Neuronal stem cell (in vitro differentiated cells): ENCODE results near the gene AP2M1.

Source experiments
- DNase-seq: peaks from one replicate; pipeline ENCODE4 v3.0.0-alpha.2; 2013; ENCODE audit warnings: low spot score
- H2AFZ ChIP-seq: one replicate; pipeline ENCODE4 v1.6.1; 2013; ENCODE audit warnings: mild to moderate bottlenecking, low read length, inconsistent platforms
- H2AK5ac ChIP-seq: 2 replicates; pipeline ENCODE4 v1.6.1; 2013; ENCODE audit warnings: low read depth, mild to moderate bottlenecking, inconsistent platforms, low read length, moderate library complexity, mixed read lengths
- H2BK120ac ChIP-seq: 2 replicates; pipeline ENCODE4 v1.6.1; 2013; ENCODE audit warnings: low read depth, mild to moderate bottlenecking, inconsistent platforms, low read length, moderate library complexity, mixed read lengths
- H2BK12ac ChIP-seq: one replicate; pipeline ENCODE4 v1.6.1; 2013; ENCODE audit warnings: low read length, inconsistent platforms
- H2BK15ac ChIP-seq: 2 replicates; pipeline ENCODE4 v1.6.1; 2013; ENCODE audit warnings: mild to moderate bottlenecking, low read length, inconsistent platforms, mixed read lengths
- H2BK5ac ChIP-seq: one replicate; pipeline ENCODE4 v1.6.1; 2013; ENCODE audit warnings: inconsistent platforms, mild to moderate bottlenecking, low read length, moderate library complexity
- H3K14ac ChIP-seq: one replicate; pipeline ENCODE4 v1.6.1; 2013; ENCODE audit warnings: low read length, inconsistent platforms
- H3K18ac ChIP-seq: 2 replicates; pipeline ENCODE4 v1.6.1; 2013; ENCODE audit warnings: low read length, inconsistent platforms
- H3K23ac ChIP-seq: 2 replicates; pipeline ENCODE4 v1.6.1; 2013; ENCODE audit warnings: low read depth, mild to moderate bottlenecking, mixed read lengths, low read length, inconsistent platforms; ENCODE audit not compliant: poor library complexity
- H3K27ac ChIP-seq: replicated peaks from 3 replicates; pipeline ENCODE4 v1.5.1; 2013; ENCODE audit warnings: low read length, inconsistent platforms
- H3K27me3 ChIP-seq, 3 experiments: 2 replicates each; pipeline ENCODE4 v1.6.1; 2013; ENCODE audit warnings: low read length in 3 of 3, mild to moderate bottlenecking in 2 of 3, inconsistent platforms in 1 of 3, low read depth in 1 of 3, mixed read lengths in 1 of 3, moderate library complexity in 1 of 3; ENCODE audit not compliant: control insufficient read depth in 3 of 3, insufficient read depth in 3 of 3
- H3K36me3 ChIP-seq, 2 donors: replicated peaks in 1 of 2; 2 replicates each; pipeline ENCODE4 v1.6.1; 2013; ENCODE audit warnings: low read length in 2 of 2; ENCODE audit not compliant: control insufficient read depth in 2 of 2, insufficient read depth in 2 of 2
- H3K4ac ChIP-seq: 2 replicates; pipeline ENCODE4 v1.6.1; 2013; ENCODE audit warnings: inconsistent platforms, mild to moderate bottlenecking, low read length, moderate library complexity
- H3K4me1 ChIP-seq, 2 donors: 1 replicate in 1 of 2; 2 replicates in 1 of 2; pipeline ENCODE4 v1.6.1; 2013; ENCODE audit warnings: low read length in 2 of 2, low read depth in 1 of 2; ENCODE audit not compliant: control insufficient read depth in 2 of 2, insufficient read depth in 1 of 2
- H3K4me2 ChIP-seq: one replicate; pipeline ENCODE4 v1.6.1; 2013; ENCODE audit warnings: mild to moderate bottlenecking, low read length, inconsistent platforms; ENCODE audit not compliant: insufficient read depth, poor library complexity, severe bottlenecking
- H3K4me3 ChIP-seq, 2 donors: 2 replicates each; pipeline ENCODE4 v1.5.1; 2013; ENCODE audit warnings: low read length in 2 of 2, mild to moderate bottlenecking in 2 of 2, inconsistent platforms in 1 of 2, moderate library complexity in 1 of 2
- H3K79me1 ChIP-seq: one replicate; pipeline ENCODE4 v1.6.1; 2013; ENCODE audit warnings: low read depth, mild to moderate bottlenecking, inconsistent platforms, low read length, moderate library complexity
- H3K9ac ChIP-seq: one replicate; pipeline ENCODE4 v1.6.1; 2013; ENCODE audit warnings: mild to moderate bottlenecking, low read depth, low read length, inconsistent platforms; ENCODE audit not compliant: poor library complexity
- H3K9me3 ChIP-seq, 2 donors: replicated peaks in 1 of 2; 2 replicates each; pipeline versions ENCODE3 to v1.6.1; 2013; ENCODE audit warnings: low read length in 2 of 2, mild to moderate bottlenecking in 2 of 2, inconsistent platforms in 1 of 2, low read depth in 1 of 2, mixed read lengths in 1 of 2, moderate library complexity in 1 of 2; ENCODE audit not compliant: control insufficient read depth in 2 of 2, insufficient read depth in 1 of 2
- H4K8ac ChIP-seq: one replicate; pipeline ENCODE4 v1.6.1; 2013; ENCODE audit warnings: low read depth, mild to moderate bottlenecking, inconsistent platforms, low read length, moderate library complexity
- H4K91ac ChIP-seq: one replicate; pipeline ENCODE4 v1.6.1; 2013; ENCODE audit warnings: low read length, low read depth, mild to moderate bottlenecking, inconsistent platforms; ENCODE audit not compliant: poor library complexity
- WGBS, 2 donors: extraction: QIAGEN DNeasy Blood & Tissue Kit; methylation state at CpG; one replicate each; pipeline ENCODE4 v1.1.7; 2013; ENCODE audit warnings: missing lambda C conversion rate in 2 of 2, mixed read lengths in 1 of 2; ENCODE audit not compliant: insufficient read length in 2 of 2, insufficient replicate concordance in 1 of 2; ENCODE audit errors: extremely low coverage in 2 of 2; 5-methylcytosine and 5-hydroxymethylcytosine counted together

Gene AP2M1

DNA sequence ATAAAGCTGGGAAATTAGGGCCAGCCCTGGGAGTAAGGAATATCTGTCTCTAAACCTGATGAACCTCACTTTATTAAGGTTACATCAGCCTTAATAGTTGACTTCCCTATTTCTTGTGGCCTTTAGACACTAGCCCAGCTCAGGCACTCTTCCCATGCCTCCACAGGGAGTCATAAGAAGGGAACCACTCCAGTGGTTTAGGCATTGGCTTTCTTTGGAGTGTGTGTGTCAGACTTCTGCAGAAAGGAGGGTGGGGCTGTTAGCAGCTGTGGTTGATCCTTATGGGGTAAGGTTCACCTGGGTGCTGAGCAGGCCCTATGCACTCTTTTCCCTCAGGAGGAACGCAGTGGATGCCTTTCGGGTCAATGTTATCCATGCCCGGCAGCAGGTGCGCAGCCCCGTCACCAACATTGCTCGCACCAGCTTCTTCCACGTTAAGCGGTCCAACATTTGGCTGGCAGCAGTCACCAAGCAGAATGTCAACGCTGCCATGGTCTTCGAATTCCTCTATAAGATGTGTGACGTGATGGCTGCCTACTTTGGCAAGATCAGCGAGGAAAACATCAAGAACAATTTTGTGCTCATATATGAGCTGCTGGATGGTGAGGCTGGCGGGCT lies 4.0 kb downstream of the AP2M1 start:
- Histone ChIP-seq H3K27me3 (no peaks in the 10 kb centered on the region), H3K4me2 (no peak overlapping the region), H3K79me1 (peaks cover 9% of the 10 kb centered on the region), H4K8ac (no peak overlapping the region), H3K27ac (no peak overlapping the region), H3K4me3 (no peak overlapping the region), H3K18ac (no peak overlapping the region), H2BK15ac (no peak overlapping the region), H3K9ac (no peak overlapping the region), H3K4ac (no peak overlapping the region), H3K14ac (no peak overlapping the region), H2AK5ac (no peak overlapping the region), H4K91ac (no peak overlapping the region), H2BK12ac (no peak overlapping the region), H3K9me3 (no peaks in the 10 kb centered on the region), H3K23ac (no peak overlapping the region), H3K4me1 (peaks cover 15 to 18% of the 10 kb centered on the region in 2 donors), H2AFZ (no peak overlapping the region), H2BK120ac (no peak overlapping the region), H3K36me3 (peaks cover 55 to 69% of the 10 kb centered on the region in 2 donors), H2BK5ac (no peak overlapping the region)
- DNase-seq = no peak
- WGBS, 2 donors = no CpG with 5 or more reads among the region's 13 CpGs

DNA sequence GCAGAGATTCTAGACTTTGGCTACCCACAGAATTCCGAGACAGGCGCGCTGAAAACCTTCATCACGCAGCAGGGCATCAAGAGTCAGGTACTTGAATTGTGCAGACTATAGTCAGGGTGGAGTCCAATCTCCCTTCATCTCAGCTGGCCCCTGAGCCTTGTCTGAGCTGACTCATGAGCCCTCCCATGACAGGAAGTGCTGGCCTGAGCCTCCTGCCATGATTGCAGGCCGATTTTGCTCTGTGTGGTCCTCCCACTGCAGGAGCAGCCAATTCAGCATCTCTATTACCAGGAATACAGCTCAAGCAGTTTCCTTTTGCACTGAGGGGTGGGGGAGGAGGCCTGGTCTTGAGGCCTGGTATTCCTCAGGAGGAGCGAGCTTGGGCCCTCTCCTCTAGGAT lies 5.5 kb downstream of the AP2M1 start:
- Histone ChIP-seq H3K79me1 (peaks cover 5% of the 10 kb centered on the region), H3K23ac (no peak overlapping the region), H3K36me3 (peaks cover 59 to 83% of the 10 kb centered on the region in 2 donors), H4K91ac (no peak overlapping the region), H2BK15ac (no peak overlapping the region), H2BK120ac (no peak overlapping the region), H2AFZ (no peak overlapping the region), H3K9me3 (no peaks in the 10 kb centered on the region), H3K4me1 (peaks cover 14 to 20% of the 10 kb centered on the region in 2 donors), H3K14ac (no peak overlapping the region), H3K4ac (no peak overlapping the region), H3K9ac (peak overlapping the region; percentile 2), H4K8ac (no peak overlapping the region), H2AK5ac (no peak overlapping the region), H3K4me3 (no peak overlapping the region), H3K4me2 (no peak overlapping the region), H3K27ac (no peak overlapping the region), H2BK12ac (no peak overlapping the region), H2BK5ac (no peak overlapping the region), H3K18ac (no peak overlapping the region), H3K27me3 (no peaks in the 10 kb centered on the region)
- WGBS, 2 donors = no CpG with 5 or more reads among the region's 6 CpGs
- DNase-seq = no peak

DNA sequence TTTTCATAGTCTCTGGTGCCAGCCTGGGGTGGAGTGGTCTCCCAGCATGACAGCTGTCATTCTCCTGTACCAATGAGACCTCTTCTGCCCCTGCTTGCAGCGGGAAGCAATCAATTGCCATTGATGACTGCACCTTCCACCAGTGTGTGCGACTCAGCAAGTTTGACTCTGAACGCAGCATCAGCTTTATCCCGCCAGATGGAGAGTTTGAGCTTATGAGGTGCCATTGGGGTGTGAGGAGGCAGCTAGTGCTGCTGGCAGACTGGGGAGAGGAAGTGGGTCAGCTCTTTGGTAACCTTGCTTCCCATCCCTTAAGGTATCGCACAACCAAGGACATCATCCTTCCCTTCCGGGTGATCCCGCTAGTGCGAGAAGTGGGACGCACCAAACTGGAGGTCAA lies 6.9 kb downstream of the AP2M1 start:
- Histone ChIP-seq H2AFZ (no peak overlapping the region), H4K91ac (no peak overlapping the region), H3K4ac (no peak overlapping the region), H2BK5ac (no peak overlapping the region), H2AK5ac (no peak overlapping the region), H3K14ac (no peak overlapping the region), H3K9me3 (no peaks in the 10 kb centered on the region), H3K27me3 (no peaks in the 10 kb centered on the region), H3K36me3 (peaks cover 59 to 83% of the 10 kb centered on the region in 2 donors), H3K4me2 (no peak overlapping the region), H3K4me1 (peaks cover 10 to 18% of the 10 kb centered on the region in 2 donors), H3K27ac (no peak overlapping the region), H3K4me3 (no peak overlapping the region), H2BK120ac (no peak overlapping the region), H3K9ac (no peak overlapping the region), H3K18ac (no peak overlapping the region), H3K79me1 (peaks cover 10% of the 10 kb centered on the region), H2BK12ac (no peak overlapping the region), H2BK15ac (no peak overlapping the region), H3K23ac (no peak overlapping the region), H4K8ac (no peak overlapping the region)
- DNase-seq = no peak
- no CpG with 5 or more reads among the region's 9 CpGs for WGBS, 2 donors

DNA sequence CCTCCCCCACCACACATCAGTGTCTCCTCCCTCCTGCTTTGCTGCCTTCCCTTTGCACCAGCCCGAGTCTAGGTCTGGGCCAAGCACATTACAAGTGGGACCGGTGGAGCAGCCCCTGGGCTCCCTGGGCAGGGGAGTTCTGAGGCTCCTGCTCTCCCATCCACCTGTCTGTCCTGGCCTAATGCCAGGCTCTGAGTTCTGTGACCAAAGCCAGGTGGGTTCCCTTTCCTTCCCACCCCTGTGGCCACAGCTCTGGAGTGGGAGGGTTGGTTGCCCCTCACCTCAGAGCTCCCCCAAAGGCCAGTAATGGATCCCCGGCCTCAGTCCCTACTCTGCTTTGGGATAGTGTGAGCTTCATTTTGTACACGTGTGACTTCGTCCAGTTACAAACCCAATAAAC lies 9.0 kb downstream of the AP2M1 start:
- Histone ChIP-seq H3K9me3 (no peaks in the 10 kb centered on the region), H3K4me1 (peaks cover 4 to 7% of the 10 kb centered on the region in 2 donors), H3K79me1 (peaks cover 11% of the 10 kb centered on the region), H3K4me3 (no peak overlapping the region), H3K36me3 (peaks cover 56 to 77% of the 10 kb centered on the region in 2 donors), H2AK5ac (no peak overlapping the region), H3K14ac (no peak overlapping the region), H3K4me2 (no peak overlapping the region), H4K8ac (no peak overlapping the region), H3K9ac (no peak overlapping the region), H2BK12ac (no peak overlapping the region), H3K27me3 (no peaks in the 10 kb centered on the region), H2BK15ac (no peak overlapping the region), H3K18ac (no peak overlapping the region), H3K4ac (no peak overlapping the region), H2AFZ (no peak overlapping the region), H2BK120ac (no peak overlapping the region), H3K27ac (no peak overlapping the region), H2BK5ac (no peak overlapping the region), H3K23ac (no peak overlapping the region), H4K91ac (no peak overlapping the region)
- no CpG with 5 or more reads among the region's 5 CpGs for WGBS, 2 donors
- DNase-seq = no peak
